GM18498 (cell line): ENCODE data around the gene STAG3.
"Not testable (repeated sequence)": the region's sequence is repeated elsewhere in the genome, so short reads cannot be mapped to it uniquely, and the experiment has no call there.

Source experiments
- ATAC-seq: cut with Tn5 transposase; IDR thresholded peaks from one replicate; pipeline ENCODE4 v1.9.1; 2021; ENCODE audit warnings: mild to moderate bottlenecking, moderate library complexity; ENCODE audit not compliant: unreplicated experiment

STAG3 gene

GRCh38 chr7:100171840-100172239 lies 5.9 kb upstream of the STAG3 start:
- no peak for ATAC-seq

- no peak for ATAC-seq
Observed at GRCh38 chr7:100173806-100174495, 3.8 kb upstream of the STAG3 start.

- ATAC-seq, result no peak
Observed at GRCh38 chr7:100174582-100174981, 3.1 kb upstream of the STAG3 start.

- no peak for ATAC-seq
Observed at GRCh38 chr7:100175296-100175935, 2.3 kb upstream of the STAG3 start.

GRCh38 chr7:100176096-100177044 lies 1.3 kb upstream of the STAG3 start:
- no peak for ATAC-seq

GRCh38 chr7:100180084-100180483 lies 2.4 kb downstream of the STAG3 start:
- ATAC-seq, result not testable (repeated sequence)

- ATAC-seq, result not testable (repeated sequence)
Observed at GRCh38 chr7:100182616-100183015, 4.9 kb downstream of the STAG3 start.

GRCh38 chr7:100183090-100183489 lies 5.4 kb downstream of the STAG3 start:
- ATAC-seq, result not testable (repeated sequence)

GRCh38 chr7:100185726-100186125 lies 8.0 kb downstream of the STAG3 start:
- ATAC-seq, result no peak

- no peak for ATAC-seq
Observed at GRCh38 chr7:100189061-100189460, 11.3 kb downstream of the STAG3 start.

- peak; percentile 53 for ATAC-seq
Observed at GRCh38 chr7:100190048-100190711, 12.5 kb downstream of the STAG3 start.

- no peak for ATAC-seq
Observed at GRCh38 chr7:100191775-100192174, 14.1 kb downstream of the STAG3 start.

GRCh38 chr7:100192281-100192862 lies 14.7 kb downstream of the STAG3 start:
- not testable (repeated sequence) for ATAC-seq

GRCh38 chr7:100192969-100193368 lies 15.3 kb downstream of the STAG3 start:
- ATAC-seq, result no peak

GRCh38 chr7:100195222-100195621 lies 17.5 kb downstream of the STAG3 start:
- no peak for ATAC-seq

- ATAC-seq, result not testable (repeated sequence)
Observed at GRCh38 chr7:100195901-100196322, 18.2 kb downstream of the STAG3 start.

- no peak for ATAC-seq
Observed at GRCh38 chr7:100198266-100198665, 20.5 kb downstream of the STAG3 start.

GRCh38 chr7:100200693-100201092 lies 23.0 kb downstream of the STAG3 start:
- no peak for ATAC-seq

GRCh38 chr7:100204454-100204853 lies 26.7 kb downstream of the STAG3 start:
- ATAC-seq, result no peak

- peak; percentile 70 for ATAC-seq
Observed at GRCh38 chr7:100208911-100209408, 31.2 kb downstream of the STAG3 start.
